Measurements from ENCODE around the gene TICAM1. TPM values are rescaled to one million over a fixed set of nuclear protein-coding genes. Genes with fewer than 3 reads are reported as not detected.

TICAM1 gene
- total and polyA plus RNA-seq, 2 of the 13 experiments (the other 11 are each of a cell fraction or from before 2014, with no cell fraction given), result 0.33 to 0.95 TPM

DNA sequence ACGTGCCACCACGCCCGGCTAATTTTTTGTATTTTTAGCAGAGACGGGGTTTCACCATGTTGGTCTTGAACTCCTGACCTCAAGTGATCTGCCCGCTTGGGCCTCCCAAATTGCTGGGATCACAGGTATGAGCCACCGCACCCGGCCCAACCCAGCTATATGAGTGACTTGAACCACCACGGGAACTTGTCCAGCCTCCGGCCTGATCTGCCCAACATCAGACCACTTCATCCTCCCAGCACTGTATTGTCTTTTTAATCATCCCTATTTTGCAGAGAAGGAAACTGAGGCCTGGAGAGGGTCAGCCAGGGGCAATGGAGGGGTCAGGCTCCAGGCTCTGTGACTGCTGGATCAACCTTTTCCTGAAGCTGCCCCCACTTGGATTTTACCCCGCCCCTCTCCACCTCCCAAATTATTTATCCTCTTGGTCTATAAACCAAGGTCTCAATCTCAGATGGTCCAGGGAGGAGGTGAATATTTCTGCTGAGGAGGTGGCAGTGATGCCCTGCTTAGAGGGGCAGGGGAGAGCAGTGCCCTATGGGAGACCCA is 36.8 kb upstream of the TICAM1 start (continued):
- no peak for TF ChIP-seq CEBPB (IDR thresholded peaks at IDR 0.05; ENCODE audit: borderline replicate concordance, low read depth, low read length)
- TF ChIP-seq CREM (IDR thresholded peaks at IDR 0.05), result 0 out of 2 replicates have a peak, but pooled peaks have one; percentile 6
- no peak for TF ChIP-seq CREM (CRISPR knock-in tag; IDR thresholded peaks at IDR 0.05)
- TF ChIP-seq MYNN (CRISPR knock-in tag; IDR thresholded peaks at IDR 0.05; ENCODE audit: low read depth), result no peak
- peak; percentile 39; the same call in 1 of the 2 replicates for TF ChIP-seq THAP8 (CRISPR knock-in tag; IDR thresholded peaks at IDR 0.05; ENCODE audit: borderline replicate concordance)
- no peak for TF ChIP-seq ZNF644 (CRISPR knock-in tag; IDR thresholded peaks at IDR 0.05; ENCODE audit: low read depth)
- no peak for TF ChIP-seq BRCA1 (CRISPR knock-in tag; IDR thresholded peaks at IDR 0.05)
- TF ChIP-seq ZNF770 (CRISPR knock-in tag; IDR thresholded peaks at IDR 0.05), result peak; percentile 93
- TF ChIP-seq KDM3A (CRISPR knock-in tag; IDR thresholded peaks at IDR 0.05; ENCODE audit: low read depth), result no peak
- TF ChIP-seq ZBTB49 (CRISPR knock-in tag; IDR thresholded peaks at IDR 0.05; ENCODE audit: borderline replicate concordance), result no peak
- TF ChIP-seq PCBP1 (IDR thresholded peaks at IDR 0.05; ENCODE audit: borderline replicate concordance, low read depth, low read length), result no peak
- TF ChIP-seq SRSF9 (IDR thresholded peaks at IDR 0.05; ENCODE audit: borderline replicate concordance, insufficient read depth, low read depth, low read length, poor library complexity, severe bottlenecking), result no peak
- TF ChIP-seq ZFY (CRISPR knock-in tag; IDR thresholded peaks at IDR 0.05), result no peak
- no peak for TF ChIP-seq ADNP (CRISPR knock-in tag; IDR thresholded peaks at IDR 0.05)
- TF ChIP-seq ZNF329 (CRISPR knock-in tag; IDR thresholded peaks at IDR 0.05; ENCODE audit: low read depth), result peak; percentile 99
- TF ChIP-seq WIZ (CRISPR knock-in tag; IDR thresholded peaks at IDR 0.05), result 0 out of 2 replicates have a peak, but pooled peaks have one; percentile 19
- TF ChIP-seq, protein P1, sequence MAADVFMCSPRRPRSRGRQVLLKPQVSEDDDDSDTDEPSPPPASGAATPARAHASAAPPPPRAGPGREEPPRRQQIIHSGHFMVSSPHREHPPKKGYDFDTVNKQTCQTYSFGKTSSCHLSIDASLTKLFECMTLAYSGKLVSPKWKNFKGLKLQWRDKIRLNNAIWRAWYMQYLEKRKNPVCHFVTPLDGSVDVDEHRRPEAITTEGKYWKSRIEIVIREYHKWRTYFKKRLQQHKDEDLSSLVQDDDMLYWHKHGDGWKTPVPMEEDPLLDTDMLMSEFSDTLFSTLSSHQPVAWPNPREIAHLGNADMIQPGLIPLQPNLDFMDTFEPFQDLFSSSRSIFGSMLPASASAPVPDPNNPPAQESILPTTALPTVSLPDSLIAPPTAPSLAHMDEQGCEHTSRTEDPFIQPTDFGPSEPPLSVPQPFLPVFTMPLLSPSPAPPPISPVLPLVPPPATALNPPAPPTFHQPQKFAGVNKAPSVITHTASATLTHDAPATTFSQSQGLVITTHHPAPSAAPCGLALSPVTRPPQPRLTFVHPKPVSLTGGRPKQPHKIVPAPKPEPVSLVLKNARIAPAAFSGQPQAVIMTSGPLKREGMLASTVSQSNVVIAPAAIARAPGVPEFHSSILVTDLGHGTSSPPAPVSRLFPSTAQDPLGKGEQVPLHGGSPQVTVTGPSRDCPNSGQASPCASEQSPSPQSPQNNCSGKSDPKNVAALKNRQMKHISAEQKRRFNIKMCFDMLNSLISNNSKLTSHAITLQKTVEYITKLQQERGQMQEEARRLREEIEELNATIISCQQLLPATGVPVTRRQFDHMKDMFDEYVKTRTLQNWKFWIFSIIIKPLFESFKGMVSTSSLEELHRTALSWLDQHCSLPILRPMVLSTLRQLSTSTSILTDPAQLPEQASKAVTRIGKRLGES (CRISPR knock-in tag; IDR thresholded peaks at IDR 0.05; ENCODE audit: borderline replicate concordance), result no peak
- no peak for TF ChIP-seq ZNF678 (CRISPR knock-in tag; IDR thresholded peaks at IDR 0.05)
- TF ChIP-seq SRY (CRISPR knock-in tag; IDR thresholded peaks at IDR 0.05), result 0 out of 2 replicates have a peak, but pooled peaks have one; percentile 31
- TF ChIP-seq RBFOX2 (IDR thresholded peaks at IDR 0.05; ENCODE audit: low read depth, low read length), result no peak
- TF ChIP-seq, protein P2, sequence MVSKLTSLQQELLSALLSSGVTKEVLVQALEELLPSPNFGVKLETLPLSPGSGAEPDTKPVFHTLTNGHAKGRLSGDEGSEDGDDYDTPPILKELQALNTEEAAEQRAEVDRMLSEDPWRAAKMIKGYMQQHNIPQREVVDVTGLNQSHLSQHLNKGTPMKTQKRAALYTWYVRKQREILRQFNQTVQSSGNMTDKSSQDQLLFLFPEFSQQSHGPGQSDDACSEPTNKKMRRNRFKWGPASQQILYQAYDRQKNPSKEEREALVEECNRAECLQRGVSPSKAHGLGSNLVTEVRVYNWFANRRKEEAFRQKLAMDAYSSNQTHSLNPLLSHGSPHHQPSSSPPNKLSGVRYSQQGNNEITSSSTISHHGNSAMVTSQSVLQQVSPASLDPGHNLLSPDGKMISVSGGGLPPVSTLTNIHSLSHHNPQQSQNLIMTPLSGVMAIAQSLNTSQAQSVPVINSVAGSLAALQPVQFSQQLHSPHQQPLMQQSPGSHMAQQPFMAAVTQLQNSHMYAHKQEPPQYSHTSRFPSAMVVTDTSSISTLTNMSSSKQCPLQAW (CRISPR knock-in tag; IDR thresholded peaks at IDR 0.05), result 0 out of 2 replicates have a peak, but pooled peaks have one; percentile 2

Data from HepG2 (cell line).